GM19023 (cell line): ENCODE measurements around the gene THAP4.

Experiments used
- ATAC-seq: cut with Tn5 transposase; IDR thresholded peaks from one replicate; pipeline ENCODE4 v1.9.1; 2021; ENCODE audit warnings: mild to moderate bottlenecking, moderate library complexity; ENCODE audit not compliant: unreplicated experiment

THAP4 gene

DNA sequence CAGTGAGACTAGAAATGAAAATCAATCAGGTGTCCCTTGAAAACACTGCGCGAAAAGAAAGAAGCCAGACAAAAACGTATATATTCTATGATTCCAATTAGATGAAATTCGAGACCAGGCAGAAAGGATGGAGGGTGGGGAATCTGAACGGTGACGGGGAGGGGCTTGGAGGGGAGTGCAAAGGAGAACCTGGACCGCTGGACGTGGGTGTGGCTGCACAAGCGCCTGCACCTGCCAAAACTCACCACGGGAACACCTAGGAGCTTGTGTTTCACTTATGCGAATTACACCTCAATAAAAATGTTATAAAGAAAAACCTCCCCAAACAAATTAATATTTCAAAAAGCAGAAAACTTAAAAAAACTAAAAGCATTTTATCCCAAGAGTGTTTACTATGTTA lies 21.9 kb downstream of the THAP4 start:
- ATAC-seq, result no peak

DNA sequence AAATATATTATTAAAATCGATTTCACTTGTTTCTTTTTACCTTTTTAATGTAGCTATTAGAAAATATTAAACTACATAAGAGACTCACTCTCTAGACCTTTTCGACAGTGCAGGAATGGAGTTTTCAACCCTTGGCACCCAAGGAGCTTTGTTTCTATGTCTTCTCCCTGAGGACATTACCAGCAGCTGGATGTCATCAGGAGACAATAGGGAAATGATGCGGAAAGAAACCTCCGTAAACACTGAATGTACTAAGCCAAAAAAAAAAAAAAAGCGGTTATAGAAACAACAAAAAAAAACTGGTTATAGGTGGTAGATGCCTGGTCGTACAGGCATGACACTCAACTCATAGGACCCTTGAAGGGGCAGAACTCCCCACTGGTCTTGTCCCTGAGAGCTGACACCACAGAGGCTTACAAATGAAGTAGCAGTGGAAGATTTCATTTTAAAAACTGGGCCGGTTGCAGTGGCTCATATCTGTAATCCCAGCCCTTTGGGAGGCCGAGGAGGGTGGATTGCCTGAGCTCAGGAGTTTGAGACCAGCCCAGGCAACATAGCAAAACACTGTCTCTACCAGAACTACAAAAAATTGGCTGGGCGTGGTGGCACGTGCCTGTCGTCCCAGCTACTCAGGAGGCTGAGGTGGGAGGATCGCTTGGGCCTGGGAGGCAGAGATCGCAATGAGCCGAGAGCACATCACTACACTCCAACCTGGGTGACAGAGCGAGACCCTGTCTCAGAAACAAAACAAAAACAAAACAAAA lies 23.8 kb downstream of the THAP4 start:
- ATAC-seq, result no peak

DNA sequence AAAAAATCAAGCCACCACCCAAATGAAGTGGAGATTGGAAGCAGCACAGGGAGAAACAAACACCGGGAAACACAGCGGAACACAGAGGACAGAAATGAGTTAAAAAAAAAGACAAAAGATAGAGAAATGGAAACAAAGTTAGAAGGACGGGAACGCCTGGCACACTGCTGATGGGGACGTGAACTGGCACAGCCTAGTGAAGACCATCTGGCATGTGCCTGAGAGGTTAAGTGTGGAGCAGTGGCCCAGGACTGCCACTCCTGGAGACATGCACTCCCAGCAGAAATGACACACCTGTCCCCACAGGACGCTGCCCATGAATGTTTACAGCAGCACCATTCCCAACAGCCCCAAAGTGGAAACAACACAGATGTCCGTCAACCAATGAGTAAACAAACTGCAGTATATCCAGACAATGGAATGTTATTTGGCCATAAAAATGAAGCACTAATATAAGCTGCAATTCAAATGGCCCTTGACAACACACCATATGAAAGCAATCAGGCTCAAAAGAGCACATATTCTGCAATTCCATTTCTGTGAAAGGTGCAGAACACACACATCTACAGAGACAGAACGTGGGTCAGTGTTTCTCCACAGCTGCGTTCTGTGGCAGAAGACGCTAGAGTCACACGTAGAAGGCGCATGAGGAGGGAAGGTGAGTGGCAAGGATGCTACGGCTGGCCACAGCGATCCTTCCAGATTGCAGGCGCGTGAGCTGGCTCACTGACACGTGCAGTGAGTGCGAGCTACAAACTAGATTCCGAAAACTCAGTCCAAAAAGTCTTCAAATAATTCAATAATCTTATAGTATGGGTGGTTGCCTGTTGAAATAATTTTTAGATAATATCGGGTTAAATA lies 24.6 kb downstream of the THAP4 start:
- ATAC-seq, result no peak

DNA sequence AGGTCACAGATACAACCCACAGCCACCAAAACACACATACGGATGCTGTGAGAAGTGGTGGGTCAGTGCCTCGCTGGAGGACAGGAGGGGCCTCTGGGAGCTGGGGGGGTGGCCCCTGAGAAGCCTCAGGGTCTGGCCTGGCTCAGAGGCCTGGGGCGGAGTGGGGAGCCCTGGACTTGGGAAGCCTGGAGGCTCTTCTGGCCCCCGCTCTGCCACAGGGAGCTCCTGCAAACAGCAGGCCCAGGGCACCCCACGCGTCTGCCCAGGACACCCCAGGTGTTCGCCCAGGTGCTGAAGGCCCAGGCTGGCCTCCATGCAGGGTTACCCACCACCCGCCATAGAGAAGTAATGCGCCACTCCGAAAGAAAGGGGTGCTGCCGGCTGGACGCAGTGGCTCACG lies 25.9 kb downstream of the THAP4 start:
- no peak for ATAC-seq

DNA sequence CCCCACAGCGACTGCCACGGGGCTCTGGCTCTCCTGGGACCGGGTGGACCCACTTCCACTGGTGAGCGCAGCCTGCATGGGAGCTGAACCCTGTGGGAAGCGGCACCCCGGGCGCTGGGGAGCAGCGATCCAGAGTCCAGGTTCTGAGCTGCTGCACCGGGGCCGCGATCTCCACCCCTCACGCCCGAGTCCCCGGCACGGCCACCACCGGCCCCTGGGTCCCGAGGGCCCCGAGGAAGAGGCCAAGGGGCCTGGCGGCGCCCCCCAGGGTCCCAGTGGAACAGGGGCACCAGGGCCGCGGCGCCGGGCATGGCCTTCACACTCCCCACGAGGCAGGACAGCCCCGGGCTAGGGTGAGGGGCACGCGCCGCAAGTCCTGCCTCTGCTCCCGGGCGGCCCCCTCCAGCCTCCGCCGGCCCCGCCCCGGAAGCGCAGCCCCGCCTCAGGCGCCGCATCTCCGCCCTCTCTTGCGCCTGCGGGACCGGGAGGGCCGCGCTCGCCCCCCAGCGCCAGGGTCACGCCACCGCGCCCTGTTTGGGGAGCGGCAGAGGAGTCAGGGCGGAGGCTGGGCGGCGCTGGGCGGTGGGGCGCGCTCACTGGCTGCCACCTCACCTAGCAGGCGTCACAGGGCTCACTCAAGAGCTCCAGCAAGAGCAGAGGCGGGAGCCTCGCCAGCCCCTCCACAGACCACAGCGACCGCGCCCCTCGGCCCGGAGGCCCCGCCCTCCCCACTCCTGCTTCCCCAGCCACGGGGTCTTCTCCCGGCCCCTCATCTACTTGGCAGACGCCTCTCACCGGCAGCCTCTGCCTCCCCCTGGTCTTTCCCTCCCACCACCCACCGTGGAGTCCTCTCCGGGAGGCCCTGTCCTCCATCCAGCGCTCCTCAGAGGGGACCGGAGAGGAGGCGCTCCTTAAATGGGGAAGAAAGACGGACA lies 26.8 kb downstream of the THAP4 start:
- ATAC-seq, result peak; percentile 89

DNA sequence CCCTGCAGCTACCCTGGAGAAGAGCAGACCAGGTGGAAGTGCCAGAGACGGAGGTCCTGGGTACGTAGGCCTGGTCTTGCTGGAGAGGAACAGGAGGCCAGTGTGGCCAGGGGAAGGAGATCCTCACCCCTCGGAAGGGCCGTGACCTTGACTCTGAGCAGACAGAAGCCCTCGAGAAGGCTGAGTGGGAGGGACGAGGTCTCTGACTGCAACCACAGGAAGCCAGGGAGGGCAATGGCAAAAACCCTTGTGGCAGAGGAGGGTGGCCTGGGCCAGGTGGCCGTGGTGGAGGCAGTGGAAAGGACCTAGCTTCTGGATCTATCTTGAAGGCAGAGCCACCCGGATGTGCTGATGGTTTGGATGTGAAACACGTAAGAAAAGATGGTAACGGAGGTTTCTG lies 28.1 kb downstream of the THAP4 start:
- no peak for ATAC-seq

DNA sequence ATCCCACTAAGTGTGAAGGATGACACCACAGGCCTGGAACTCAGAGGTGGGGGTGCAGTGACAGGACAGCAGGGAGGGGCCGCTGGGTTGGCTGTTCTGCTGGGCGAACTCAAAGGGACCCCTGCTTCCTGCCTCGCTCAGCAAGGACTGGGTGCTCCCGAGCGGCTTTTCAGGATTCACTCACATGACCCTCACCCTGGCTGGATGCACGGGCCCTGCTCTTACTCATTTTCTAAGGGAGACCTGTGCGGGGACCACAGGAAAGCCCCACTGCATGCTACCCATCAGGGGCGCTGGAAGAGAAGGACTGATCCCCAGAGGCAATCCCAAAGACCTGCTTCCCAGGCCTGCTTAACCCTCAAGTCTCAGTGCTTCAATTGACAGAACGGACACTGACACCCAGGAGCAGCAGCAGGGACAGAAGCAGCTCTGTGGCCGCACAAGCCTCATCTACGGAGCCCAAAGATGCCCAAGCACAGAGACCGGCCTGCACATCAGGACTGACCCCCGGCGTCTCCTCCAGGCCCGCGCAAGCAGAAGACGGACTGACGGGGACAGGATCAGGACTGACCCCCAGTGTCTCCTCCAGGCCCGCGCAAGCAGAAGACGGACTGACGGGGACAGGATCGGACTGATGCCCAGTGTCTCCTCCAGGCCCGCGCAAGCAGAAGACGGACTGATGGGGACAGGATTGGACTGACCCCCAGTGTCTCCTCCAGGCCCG lies 29.6 kb downstream of the THAP4 start:
- no peak for ATAC-seq

DNA sequence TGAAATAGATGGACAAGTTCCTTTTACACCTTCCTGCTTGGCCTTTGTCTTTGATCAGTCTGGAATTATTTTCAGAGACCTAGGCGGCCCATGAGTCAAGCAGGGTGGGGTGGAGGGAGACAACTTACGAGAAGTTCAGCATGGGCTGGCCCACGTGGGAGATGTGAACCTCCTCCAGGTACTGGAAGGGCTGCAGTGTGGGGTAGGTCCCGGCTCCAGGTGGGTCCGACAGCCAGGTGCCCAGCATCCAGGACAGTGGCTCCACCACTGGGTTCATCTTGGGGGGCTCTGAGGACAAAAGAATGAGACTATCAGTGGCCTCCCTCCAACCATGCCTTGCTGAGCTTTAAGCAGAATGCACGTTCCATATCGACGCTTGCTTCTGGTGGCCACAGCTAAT lies 30.8 kb downstream of the THAP4 start:
- ATAC-seq, result no peak

DNA sequence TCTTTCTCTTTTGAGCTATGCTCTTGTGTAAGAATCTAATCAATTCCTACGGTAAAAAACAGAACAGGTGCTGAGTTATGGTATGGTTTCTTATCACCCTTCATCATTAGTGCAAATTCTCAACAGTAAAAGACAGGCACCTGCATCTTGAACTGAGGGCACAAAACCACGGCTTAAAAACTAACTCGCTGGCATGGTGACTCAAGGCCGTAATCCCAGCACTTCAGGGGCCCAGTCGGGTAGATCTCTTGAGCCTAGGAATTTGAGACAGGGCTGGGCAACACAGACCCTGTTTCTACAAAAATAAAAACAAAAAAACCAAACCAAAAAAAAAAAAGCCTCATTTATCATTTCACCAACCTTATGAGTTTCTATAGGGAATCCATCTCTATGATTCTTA lies 33.3 kb downstream of the THAP4 start:
- no peak for ATAC-seq

DNA sequence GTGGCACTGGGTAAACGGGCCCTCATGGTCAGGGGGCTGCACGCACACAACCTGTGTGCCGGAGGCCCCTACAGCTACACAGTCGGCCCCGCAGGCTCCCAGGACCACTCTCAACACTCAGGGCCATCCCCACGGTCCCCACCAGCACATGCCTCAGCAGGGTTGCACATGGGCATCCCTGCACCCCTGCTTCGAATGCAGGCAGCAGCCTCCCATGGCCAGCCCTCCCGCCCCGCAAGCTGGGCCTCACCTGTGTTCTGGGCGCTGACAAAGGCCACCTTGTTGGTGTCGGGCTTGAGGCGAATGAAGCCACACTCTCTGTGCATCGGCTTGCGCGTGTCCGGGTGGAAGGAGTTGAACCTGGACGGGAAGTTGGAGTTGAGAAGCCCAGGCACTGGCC lies 34.2 kb downstream of the THAP4 start:
- no peak for ATAC-seq

DNA sequence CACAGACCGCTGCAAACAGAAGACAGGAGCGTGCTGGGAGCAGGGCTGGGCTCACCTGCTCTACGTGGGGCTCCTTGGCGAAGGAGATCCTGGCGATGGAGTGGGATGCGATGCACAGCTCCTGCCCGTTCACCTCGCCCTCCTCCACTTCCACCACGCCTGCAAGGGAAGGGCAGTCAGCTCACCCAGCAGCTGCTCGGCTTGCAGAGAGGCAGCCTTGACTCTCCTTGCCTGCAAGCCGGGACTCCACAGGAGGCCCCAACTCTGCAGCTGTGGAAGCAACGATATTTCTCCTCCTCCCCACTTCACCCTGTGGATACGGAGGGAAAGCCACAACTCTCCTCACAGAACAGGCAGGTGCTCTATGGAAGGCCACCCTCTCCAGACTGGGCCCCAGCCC lies 35.1 kb downstream of the THAP4 start:
- ATAC-seq, result no peak

DNA sequence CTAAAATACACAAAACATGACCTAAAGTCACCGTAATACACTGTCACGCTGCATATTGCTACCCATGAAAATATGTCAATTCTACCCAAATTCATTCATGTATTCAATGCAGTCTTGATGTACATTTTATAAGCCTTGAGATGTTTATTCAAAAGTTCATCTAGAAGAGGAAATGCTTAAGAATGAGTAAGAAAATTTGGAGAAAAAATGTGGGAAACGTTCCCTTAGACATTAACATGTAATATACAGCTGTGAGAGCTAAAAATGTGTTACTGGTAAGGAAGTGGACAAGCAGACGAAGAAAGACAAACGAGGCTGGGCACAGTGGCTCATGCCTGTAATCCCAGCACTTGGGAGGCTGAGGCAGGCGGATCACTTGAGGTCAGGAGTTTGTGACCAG lies 37.3 kb downstream of the THAP4 start:
- no peak for ATAC-seq

DNA sequence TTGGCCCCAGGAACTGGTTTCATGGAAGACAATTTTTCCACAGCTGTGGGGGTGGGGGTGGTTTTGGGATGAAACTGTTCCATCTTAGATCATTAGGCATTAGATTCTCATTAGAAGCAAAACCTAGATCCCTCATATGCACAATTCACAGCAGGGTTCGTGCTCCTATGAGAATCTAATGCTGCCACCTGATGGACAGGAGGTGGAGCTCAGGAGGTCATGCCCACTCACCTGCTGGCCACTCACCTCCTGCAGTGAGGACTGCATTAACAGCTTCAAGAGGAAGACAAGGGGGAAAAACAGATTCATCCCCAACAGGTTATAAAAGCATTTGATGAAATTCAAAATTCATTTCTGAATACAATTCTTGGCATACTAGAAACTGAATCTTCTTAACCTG lies 38.5 kb downstream of the THAP4 start:
- no peak for ATAC-seq

DNA sequence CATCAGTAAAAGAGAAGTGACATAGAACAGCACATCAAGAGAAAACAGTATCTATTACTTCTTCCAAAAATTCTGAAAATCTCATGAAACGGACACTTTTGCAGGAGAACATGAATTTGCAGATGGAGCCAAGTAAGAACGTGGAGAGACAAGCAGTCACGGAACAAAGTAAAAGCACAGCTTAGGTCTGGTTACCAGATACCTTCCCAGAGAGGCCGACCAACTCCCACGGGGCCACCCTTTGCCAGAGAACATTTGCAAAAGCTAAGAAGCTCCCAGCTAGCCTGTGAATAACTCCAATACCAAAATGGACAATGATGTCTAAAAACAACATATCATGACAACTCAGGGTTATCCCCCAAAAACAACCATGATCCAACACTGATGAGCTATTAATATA lies 38.9 kb downstream of the THAP4 start:
- ATAC-seq, result no peak

DNA sequence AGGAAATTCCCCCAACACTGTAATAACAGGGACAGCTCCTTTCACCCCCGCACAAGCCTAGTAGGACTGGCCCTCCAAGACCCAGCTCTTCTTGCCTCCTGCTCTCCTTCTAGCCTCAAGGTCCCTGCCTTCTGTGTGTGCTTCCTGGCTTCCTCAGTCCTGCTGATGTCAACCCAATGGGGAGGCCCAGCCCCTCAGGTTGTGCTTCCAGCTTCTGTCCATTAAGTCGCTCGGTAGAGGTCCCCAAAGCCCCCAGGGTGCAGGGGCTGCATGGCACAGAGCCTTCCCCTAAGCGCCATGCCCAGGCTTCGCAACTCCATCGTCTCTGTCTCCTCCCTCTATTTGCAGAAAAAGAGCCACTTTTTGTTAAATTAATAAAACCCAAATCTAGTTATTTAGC lies 39.4 kb downstream of the THAP4 start:
- ATAC-seq, result no peak

DNA sequence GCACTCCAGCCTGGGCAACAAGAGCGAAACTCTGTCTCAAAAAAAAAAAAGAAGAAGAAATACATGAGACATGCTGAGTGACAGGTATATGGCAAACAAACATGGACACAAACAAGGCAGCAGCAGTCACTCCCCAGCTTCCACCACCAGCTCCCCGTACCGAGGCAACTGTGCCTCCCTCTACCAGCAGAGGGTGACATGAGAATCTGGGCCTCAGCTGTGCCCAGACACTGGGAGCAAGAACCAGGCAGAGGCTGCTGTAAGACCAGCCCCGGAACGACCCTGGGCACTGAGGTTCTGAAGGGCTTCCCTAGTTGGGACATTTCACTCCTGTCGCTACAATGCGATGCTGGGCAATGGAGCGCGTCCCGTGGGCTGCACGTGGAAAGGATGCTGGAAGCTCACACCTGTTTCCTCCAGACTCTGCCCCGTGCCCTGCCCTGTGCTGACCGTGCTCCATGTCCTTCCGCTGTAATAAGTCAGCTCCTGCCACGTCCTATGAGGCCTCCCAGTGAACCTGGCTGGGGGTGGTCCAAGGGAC lies 41.3 kb downstream of the THAP4 start:
- ATAC-seq, result no peak

DNA sequence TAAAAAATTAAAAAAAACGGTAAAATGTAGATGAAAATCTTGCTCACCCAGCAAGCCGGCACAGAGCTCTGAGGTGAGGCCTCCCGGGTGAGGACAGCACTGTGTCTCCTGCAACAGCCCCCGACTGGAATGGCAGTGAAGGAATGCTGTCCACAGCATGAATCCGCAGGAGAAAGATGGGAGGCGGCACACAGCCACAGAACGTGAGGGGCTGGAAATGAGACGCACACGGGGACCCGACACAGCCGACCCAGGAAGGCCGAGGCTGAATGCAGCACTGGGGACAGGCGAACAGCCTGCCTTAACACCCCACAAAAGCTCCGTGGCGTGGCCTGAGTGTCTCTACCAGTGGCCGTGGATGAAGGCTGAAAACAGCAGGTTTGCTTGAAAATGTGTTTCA lies 43.7 kb downstream of the THAP4 start:
- ATAC-seq, result no peak

DNA sequence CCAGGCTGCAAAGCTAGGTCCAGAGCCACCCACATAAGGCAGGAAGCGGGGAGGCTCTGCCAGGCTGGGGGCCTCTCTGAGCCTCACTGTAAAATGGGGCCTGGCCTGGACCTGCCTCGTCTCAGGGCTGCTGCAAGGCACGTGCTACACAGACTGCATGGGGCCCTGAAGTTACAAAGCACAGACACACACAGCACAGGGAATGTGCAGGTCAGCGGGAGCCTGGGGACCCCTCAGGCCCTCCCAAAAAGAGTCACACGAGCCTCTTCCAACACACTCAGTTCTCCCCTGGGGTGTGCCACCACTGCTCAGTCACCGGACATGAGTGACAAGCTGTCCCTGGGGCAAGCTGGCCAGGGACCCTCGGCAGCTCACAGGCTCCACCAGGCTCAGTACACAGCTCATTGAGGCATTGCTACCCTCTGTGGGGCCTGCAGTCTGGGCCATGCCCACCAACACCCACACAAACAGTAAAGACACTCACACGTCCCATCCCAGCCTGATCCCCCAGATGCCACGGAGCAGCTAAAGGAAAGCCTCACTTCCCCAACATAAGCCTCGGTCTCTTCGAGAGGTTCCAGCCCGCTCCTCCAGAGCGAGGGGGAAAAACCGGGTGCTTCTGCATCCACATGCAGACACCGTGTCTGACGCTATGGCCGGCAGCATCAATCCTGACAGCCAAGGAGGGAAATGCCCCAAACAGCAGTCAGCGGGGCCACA lies 44.7 kb downstream of the THAP4 start:
- ATAC-seq, result no peak
